ENCODE data around the gene NCOA5.
A peak's percentile ranks its signal among the peaks of the same experiment; 100 is the strongest.

The NCOA5 gene

DNA sequence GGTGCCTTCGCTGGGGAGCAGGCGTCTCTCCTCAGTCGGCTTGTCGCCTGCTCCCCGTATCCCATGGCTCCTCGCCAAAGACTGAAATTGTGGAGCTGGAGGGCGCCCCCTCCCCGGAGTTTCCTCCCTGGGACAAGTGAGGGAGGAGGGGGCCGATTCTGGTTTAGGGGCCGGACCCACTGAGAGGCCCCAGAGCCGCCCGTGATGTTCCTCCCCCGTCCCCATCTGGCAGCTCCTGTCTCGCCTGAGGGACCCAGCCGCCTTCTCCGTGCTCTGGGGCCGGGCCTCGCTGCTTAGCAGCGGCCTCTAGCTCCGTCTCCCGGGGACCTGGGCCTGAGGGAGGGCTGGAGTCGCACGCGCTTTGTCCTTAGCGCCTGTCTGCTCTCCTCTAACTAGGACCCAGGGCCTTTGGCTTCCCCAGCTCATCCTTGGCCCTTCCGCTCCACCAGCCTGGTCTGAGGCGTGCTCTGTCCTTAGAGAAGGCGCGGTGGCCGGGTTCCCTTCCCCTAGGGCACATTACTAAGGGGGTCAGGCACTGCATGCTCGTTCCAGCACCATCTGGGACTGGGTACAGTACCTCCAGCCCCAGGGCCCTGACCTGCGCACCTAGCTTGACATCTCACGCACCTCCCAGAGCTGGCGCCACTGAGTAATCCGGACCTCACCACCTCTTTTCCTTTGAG lies 31.0 kb downstream of the NCOA5 start:
- no peak for DNase-seq (ENCODE audit: low spot score)
- TF ChIP-seq, protein P1, sequence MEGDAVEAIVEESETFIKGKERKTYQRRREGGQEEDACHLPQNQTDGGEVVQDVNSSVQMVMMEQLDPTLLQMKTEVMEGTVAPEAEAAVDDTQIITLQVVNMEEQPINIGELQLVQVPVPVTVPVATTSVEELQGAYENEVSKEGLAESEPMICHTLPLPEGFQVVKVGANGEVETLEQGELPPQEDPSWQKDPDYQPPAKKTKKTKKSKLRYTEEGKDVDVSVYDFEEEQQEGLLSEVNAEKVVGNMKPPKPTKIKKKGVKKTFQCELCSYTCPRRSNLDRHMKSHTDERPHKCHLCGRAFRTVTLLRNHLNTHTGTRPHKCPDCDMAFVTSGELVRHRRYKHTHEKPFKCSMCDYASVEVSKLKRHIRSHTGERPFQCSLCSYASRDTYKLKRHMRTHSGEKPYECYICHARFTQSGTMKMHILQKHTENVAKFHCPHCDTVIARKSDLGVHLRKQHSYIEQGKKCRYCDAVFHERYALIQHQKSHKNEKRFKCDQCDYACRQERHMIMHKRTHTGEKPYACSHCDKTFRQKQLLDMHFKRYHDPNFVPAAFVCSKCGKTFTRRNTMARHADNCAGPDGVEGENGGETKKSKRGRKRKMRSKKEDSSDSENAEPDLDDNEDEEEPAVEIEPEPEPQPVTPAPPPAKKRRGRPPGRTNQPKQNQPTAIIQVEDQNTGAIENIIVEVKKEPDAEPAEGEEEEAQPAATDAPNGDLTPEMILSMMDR (IDR thresholded peaks at IDR 0.05; ENCODE audit: extremely low read depth, missing control alignments): no peak

DNA sequence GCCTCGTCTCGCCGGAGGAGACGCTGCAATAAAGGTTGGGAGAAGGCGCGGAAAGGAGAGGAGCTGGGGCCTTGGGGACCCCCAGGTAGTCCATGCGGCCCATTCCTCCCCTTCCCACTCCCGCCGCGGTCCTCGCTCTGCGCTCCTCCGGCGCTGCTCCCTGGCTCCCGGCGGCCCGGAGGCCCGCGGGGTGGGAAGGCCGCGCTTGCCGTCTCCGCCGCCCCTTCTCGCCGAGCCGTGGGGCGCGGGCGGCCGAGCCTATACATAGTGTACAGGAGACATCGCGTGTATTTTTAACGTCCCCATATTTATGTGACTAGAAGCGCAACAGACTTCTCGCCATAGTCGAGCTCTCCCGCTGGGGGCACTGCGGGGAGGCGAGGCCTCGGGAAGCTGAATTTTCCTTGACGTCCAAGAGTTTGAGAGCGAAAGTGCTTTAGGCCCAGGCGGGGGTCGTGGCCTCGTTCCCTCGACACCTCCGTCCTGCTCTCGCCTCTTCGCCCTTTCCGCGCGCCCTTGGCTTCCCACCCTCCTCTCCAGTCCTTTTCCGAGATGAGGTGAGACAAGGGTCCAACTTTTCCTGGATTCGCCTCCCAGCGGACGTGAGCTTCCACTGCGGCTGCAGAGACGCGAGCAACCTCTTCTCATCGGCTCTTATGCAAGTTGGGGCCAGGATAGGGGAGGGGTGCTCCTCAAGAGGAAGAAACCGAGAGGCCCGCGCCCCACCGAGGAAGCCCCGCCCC lies 31.7 kb downstream of the NCOA5 start:
- DNase-seq (ENCODE audit: low spot score): peak; percentile 46
- TF ChIP-seq, protein P1 (IDR thresholded peaks at IDR 0.05; ENCODE audit: extremely low read depth, missing control alignments): peak; percentile 12

DNA sequence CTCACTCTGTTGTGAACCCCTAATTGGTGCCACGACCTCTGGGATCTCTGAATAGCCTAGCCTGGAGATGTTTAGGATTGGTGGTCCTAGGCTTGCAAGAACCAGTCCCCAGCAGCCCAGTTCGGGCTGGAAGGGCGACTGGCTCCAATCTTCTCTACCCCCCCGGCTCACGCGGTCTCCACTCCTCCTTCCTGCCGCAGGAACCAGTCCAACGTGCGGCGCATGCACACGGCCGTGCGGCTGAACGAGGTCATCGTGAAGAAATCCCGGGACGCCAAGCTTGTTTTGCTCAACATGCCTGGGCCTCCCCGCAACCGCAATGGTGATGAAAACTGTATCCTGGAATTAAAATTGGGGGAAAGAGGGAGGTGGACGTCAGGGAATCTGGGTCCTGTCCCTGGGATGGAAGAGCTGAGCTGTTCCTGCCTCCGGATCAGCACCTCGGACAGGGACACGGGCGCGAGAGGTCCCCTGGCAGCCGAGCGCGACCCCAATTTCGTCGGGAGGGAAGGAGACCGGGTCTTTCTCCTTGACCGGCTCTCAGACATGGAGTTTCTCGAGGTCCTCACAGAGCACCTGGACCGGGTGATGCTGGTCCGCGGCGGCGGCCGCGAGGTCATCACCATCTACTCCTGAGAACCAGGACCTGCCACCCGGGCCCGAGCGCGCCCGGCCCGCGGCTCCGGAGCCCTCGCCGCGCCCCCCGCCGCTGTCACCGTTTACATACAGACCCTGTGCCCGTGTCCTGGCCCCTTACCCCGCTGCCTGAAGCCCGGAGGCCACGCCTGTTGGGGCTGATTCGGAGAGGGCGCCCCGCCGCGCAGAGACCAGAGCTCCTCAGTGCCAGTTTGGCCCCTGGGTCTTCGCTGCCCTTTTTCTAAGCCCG lies 32.5 kb downstream of the NCOA5 start:
- DNase-seq (ENCODE audit: low spot score): peak; percentile 48
- TF ChIP-seq, protein P1 (IDR thresholded peaks at IDR 0.05; ENCODE audit: extremely low read depth, missing control alignments): no peak

DNA sequence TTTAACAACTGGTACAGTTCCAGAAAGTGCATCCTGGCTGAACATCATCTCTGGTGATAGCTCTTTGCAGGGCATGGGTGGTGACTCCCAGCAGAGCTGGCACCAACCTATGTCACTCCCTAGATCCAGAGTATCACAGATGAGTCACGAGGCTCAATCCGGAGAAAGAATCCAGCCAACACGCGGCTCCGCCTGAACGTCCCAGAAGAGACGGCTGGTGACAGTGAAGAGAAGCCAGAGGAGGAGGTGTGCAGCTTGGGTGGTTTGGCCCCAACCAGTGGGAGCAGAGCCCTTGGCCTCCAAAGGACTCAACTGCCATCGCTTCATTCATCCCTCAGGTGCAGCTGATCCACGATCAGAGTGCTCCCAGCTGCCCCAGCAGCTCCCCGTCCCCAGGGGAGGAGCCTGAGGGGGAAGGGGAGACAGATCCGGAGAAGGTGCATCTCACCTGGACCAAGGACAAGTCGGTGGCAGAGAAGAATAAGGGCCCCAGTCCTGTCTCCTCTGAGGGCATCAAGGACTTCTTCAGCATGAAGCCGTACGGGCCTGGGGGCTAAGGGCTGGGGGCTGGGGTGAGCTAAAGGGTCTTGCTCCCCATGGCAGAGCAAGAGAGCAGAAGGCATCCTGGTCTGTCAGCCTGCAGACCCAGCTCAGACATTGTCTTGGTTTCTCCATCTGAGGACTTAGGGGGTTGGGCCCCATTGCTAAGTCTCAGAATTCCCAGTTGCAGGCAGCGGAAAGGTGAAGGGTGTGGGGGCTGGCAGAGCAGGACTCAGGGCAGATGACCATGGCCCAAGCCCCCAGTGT lies 33.5 kb downstream of the NCOA5 start:
- DNase-seq (ENCODE audit: low spot score): no peak
- TF ChIP-seq, protein P1 (IDR thresholded peaks at IDR 0.05; ENCODE audit: extremely low read depth, missing control alignments): no peak

DNA sequence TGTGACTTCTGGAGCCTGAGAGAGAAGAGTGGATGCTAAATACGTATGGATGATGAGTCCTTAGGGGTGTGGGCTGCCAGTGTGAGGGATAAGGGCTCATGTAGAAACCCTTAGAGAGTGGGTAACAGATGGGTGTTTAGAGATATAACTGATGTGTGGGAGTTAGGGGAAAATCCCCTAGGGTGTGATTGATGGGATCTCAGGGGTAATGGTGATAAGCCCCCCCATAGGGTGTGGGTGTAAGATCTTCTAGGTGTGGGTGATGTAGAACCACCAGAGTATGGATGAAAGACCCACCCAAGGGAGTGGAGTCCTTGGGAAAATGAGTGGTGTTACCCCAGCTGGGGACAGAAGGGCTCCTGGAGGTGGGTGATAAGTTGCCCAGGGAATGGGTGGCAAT lies 34.5 kb downstream of the NCOA5 start:
- no peak for DNase-seq (ENCODE audit: low spot score)
- TF ChIP-seq, protein P1 (IDR thresholded peaks at IDR 0.05; ENCODE audit: extremely low read depth, missing control alignments): no peak

GRCh38 chr20:46054606-46055005 lies 35.2 kb downstream of the NCOA5 start:
- no peak for DNase-seq (ENCODE audit: low spot score)
- TF ChIP-seq, protein P1 (IDR thresholded peaks at IDR 0.05; ENCODE audit: extremely low read depth, missing control alignments): no peak
